ENCODE measurements around the gene PRKAR1B.

Gene PRKAR1B

DNA sequence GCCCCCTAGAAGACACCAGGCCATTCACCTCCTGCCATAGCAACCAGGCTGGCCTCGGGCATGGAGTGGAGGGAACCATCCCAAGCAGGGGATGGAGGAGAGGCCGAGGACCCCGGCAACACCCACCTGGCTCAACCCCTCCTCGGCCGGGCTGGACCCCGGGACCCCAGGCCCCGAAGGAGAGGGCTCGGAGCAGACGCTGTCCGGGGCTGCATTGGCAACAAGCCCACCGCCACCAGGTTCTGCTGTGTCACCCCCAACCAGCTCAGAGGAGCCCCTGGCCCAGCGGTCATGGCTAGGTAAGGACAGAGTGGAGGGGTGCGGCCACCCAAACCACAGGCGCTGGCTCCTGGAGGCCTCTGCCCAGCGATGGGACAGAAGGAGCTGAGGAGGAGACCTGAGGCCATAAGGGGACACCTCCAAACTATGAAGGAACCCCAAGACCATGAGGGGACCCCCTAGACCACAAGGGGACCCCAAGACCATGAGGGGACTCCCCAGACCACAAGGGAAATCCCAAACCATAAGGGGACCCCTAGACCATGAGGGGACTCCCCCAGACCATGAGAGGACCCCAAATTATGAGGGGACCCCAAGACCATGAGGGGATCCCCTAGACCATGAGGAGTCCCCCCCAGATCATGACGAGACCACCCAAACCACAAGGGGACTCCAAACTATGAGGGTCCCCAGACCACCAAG, 132.7 kb downstream of the PRKAR1B start:
- TF ChIP-seq ZFX (IDR thresholded peaks at IDR 0.05), result no peak
- TF ChIP-seq, protein P1, sequence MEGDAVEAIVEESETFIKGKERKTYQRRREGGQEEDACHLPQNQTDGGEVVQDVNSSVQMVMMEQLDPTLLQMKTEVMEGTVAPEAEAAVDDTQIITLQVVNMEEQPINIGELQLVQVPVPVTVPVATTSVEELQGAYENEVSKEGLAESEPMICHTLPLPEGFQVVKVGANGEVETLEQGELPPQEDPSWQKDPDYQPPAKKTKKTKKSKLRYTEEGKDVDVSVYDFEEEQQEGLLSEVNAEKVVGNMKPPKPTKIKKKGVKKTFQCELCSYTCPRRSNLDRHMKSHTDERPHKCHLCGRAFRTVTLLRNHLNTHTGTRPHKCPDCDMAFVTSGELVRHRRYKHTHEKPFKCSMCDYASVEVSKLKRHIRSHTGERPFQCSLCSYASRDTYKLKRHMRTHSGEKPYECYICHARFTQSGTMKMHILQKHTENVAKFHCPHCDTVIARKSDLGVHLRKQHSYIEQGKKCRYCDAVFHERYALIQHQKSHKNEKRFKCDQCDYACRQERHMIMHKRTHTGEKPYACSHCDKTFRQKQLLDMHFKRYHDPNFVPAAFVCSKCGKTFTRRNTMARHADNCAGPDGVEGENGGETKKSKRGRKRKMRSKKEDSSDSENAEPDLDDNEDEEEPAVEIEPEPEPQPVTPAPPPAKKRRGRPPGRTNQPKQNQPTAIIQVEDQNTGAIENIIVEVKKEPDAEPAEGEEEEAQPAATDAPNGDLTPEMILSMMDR (conservative IDR thresholded peaks at IDR 0.05), result no peak
- H3K27ac ChIP-seq, result no peak overlapping the region

DNA sequence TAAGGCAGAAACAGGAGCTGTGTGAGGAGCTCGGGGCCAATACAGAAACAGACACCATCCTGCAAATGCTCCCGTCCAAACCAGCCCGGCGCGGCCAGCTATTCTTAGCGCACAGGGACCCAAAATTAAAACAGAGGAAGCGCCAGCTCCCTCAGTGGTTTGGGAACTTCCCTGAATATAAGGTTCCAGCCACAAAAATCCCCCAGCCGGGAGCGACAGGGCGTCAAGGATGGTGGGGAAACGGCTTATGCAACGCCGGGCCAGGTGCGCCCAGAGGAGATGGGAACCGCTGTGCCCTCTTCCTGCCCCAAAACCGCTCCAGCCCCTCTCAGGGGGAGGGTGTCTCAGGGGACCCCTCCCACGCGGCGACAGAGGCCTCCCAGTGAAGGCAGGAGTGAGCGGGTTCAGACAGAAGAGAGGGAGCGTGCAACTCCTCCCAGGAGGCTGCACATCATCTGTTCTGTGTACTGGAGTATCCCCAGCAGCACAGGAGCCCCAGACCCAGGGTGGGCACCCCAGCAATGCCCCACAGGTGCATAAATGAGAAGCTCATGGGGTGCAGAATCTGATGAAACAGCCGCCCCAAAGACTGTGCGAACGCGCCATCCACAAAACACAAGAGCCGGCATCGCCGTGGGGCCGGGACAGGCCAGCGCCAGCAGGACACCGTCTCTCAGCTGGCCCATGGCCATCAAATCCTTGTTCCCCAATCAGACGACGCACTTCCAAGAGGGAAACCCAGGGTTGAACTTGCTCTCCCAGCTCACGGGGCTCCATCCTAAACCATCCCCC, 133.6 kb downstream of the PRKAR1B start:
- no peak overlapping the region for H3K27ac ChIP-seq

DNA sequence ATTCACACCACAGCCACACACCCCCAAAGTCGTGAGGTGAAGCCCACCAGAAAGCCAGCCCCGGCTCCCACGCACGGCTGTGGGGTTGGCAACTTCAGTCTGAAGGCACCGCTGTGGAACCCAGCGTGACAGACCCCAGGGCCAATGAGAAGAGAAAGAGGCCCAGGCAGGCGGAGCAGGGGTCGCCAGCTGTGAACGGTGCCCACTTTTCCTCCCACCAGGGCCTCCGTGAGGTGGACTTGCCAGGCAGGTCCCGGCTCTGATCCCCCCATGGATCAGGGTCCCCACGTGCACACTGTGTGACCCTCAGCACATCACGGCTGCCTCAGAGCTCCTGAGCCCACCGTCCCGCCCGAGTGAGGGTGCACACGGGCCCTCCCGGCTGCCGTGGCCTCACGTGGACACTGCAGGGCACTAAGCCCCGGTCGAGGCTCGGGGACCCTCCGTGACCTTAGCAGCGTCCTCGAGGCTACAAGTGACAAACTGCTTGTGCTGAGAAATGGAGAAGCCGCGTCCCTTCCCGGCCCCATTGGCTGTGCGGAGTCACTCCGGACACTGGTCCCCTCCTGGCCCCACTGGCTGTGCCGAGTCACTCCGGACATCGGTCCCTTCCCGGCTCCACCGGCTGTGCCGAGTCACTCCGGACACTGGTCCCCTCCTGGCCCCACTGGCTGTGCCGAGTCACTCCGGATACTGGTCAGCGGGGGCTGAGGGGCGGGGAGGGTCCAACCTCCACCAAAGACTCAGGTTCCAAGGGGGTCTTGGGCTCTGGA, 135.0 kb downstream of the PRKAR1B start:
- TF ChIP-seq, protein P1 (conservative IDR thresholded peaks at IDR 0.05), result no peak
- TF ChIP-seq ZFX (IDR thresholded peaks at IDR 0.05), result no peak
- no peak overlapping the region for H3K27ac ChIP-seq

More for the DNA sequence above, 133.6 kb downstream of the PRKAR1B start:
- TF ChIP-seq ZFX (IDR thresholded peaks at IDR 0.05), result no peak
- TF ChIP-seq, protein P1 (conservative IDR thresholded peaks at IDR 0.05), result no peak

DNA sequence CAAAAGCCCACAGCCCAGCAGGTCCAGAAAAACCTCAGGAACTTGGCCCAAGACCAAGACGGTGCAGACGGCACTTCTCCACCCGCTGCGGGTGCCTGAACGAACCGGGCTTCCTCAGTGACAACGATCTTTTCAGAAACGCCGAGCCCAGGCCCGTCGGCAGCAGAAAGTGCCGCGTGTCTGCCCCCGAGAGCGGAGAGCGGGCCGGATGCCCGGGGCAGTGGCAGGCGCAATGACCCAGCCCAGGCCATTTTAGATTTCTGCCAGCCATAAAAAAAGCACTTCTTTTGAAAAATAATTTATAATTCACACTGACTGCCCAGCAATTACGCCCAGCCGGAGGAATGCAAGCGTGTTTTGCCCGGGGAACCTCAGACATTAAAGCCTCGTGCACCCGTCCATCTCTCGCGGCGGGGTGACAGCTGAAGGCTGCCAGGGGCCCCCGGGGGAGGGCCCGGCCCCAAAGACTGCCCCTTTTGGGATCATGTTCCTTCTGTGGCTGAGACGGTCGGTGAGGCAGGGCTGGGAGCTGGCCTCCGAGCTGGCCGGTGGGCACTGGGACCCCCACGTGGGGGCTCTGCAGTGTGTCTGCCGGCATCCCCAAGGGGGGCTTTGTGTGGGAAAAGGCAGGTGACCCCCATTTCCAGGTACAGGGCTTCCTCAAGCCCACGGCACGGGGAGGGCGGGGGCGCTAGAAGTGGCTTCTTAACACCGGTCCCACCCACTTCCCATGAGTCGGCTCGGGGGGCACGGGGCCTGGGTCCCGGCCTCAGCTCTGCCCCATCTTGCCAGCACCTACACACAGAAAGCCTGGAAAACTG, 136.1 kb downstream of the PRKAR1B start:
- no peak overlapping the region for H3K27ac ChIP-seq

DNA sequence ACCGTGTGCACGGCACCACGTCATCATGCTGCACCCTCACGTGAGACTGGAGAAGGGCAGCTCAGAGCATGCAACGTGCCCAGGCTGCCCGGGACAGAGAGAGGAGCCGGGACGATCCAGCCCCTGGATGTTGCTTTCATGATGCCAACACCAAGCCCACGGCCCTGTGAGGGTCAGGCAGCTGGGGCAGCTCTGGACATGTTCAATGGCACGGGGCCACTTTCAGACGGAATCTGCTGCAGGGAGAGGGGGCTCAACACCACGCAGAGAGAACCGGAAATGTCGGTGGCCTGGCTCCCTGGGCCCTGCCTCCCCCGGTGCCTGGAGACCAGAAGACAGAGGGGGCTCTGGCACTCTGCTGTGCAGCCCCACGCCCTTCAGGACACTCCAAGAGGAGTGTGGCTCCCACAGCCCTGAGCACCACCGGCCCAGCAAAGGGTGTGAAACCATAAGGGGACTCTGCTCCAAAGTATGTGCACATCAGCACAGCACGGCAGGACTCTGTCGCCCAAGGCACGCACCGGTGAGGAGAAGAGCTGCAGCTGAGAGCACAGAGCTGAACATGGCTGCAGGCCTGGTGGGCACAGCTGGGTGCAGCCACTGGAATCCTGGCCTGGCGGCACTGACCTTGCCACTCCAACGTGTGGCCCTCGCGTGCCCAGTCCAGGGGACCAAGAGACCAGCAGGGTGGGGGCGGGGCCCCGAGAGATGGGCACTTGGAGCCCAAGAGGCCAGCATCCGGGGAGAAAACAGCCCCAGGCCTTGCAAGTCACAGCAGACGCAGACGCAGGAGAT, 137.1 kb downstream of the PRKAR1B start:
- TF ChIP-seq ZFX (IDR thresholded peaks at IDR 0.05), result no peak
- TF ChIP-seq, protein P1 (conservative IDR thresholded peaks at IDR 0.05), result no peak
- H3K27ac ChIP-seq, result no peak overlapping the region

More for the DNA sequence above, 136.1 kb downstream of the PRKAR1B start:
- no peak for TF ChIP-seq ZFX (IDR thresholded peaks at IDR 0.05)

DNA sequence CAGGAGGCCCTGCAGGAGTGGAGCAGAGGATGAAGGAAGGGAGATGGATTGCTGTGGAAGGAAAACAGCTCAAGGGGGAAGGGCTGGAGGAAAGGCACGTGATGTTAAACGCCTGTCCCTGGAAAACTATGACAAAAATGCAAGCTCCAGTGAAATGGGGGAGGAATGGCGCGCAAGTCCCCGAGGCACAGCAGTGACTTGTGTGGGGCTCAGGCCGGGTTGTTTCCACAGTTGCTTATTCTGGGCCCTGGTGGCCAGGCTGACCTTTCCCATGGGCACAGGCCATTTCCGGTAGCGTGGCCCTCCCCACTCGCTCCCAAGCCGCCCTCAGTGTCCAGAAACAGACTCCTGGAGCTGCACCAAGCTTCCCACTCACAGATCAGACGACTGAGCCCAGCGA, 139.3 kb downstream of the PRKAR1B start:
- TF ChIP-seq ZFX (IDR thresholded peaks at IDR 0.05), result no peak
- TF ChIP-seq, protein P1 (conservative IDR thresholded peaks at IDR 0.05), result no peak
- no peak overlapping the region for H3K27ac ChIP-seq

All from C4-2B (cell line).